SK-N-SH (cell line): ENCODE results near the gene CFAP57. TPM values are rescaled to one million over a fixed set of nuclear protein-coding genes. Genes with fewer than 3 reads are reported as not detected.

ENCODE experiments used
- CTCF ChIA-PET: fragments of 300-600, 350-600 bp; formaldehyde crosslinking; extraction: SDS; loops from one replicate; lab custom pipeline; 2021; lab: Yijun Ruan, JAX
- POLR2A ChIA-PET: fragments of 350-600 bp; sonication (Branson Sonifier 250); formaldehyde crosslinking; extraction: SDS; loops from one replicate; lab custom pipeline; 2020; ENCODE audit warnings: antibody characterized with exemption, inconsistent platforms; lab: Yijun Ruan, JAX
- DNase-seq: peaks from one replicate; pipeline ENCODE4 v3.0.0; 2012
- H2AFZ ChIP-seq: fragments of 200-600 bp; sonication (generic); 2 replicates; pipeline ENCODE4 v1.8.1; 2016; ENCODE audit warnings: antibody characterized with exemption, mild to moderate bottlenecking, low read depth
- H3F3A ChIP-seq: fragments of 200-600 bp; sonication (generic); replicated peaks from 2 replicates; pipeline ENCODE3; 2016; ENCODE audit warnings: antibody characterized with exemption, mild to moderate bottlenecking; ENCODE audit not compliant: insufficient read depth
- H3K27ac ChIP-seq, 2 experiments: fragments of 200-500 bp in 1 of 2; fragments of 200-600 bp in 1 of 2; sonication (Bioruptor generic) in 1 of 2; sonication (generic), shearing (Covaris generic) in 1 of 2; 2 replicates each; pipeline versions ENCODE4 v1.5.1 to v1.6.1; 2014 to 2016; ENCODE audit warnings: low read depth in 2 of 2, inconsistent platforms in 1 of 2, low read length in 1 of 2, mild to moderate bottlenecking in 1 of 2, mixed read lengths in 1 of 2
- H3K27me3 ChIP-seq: fragments of 200-600 bp; sonication (generic), shearing (Covaris generic); 2 replicates; pipeline ENCODE4 v1.6.1; 2016; ENCODE audit warnings: mixed run types; ENCODE audit not compliant: insufficient read depth
- H3K36me3 ChIP-seq, 2 experiments: fragments of 200-500 bp in 1 of 2; fragments of 200-600 bp in 1 of 2; sonication (Bioruptor generic) in 1 of 2; sonication (generic) in 1 of 2; replicated peaks in 1 of 2; 2 replicates each; pipeline versions ENCODE3 to v1.5.1; 2014 to 2016; ENCODE audit warnings: low read length in 1 of 2, mild to moderate bottlenecking in 1 of 2; ENCODE audit not compliant: insufficient read depth in 2 of 2, control insufficient read depth in 1 of 2
- H3K4me1 ChIP-seq, 2 experiments: fragments of 200-500 bp in 1 of 2; fragments of 200-600 bp in 1 of 2; sonication (Bioruptor generic) in 1 of 2; sonication (generic), shearing (Covaris generic) in 1 of 2; 2 replicates each; pipeline versions ENCODE4 v1.5.1 to v1.6.1; 2014 to 2016; ENCODE audit warnings: low read depth in 1 of 2, low read length in 1 of 2, mixed run types in 1 of 2; ENCODE audit not compliant: insufficient read depth in 2 of 2, control insufficient read depth in 1 of 2
- H3K4me2 ChIP-seq: fragments of 200-600 bp; sonication (generic), shearing (Covaris generic); 2 replicates; pipeline ENCODE4 v1.6.1; 2017; ENCODE audit warnings: mixed run types
- H3K4me3 ChIP-seq, 2 experiments: fragments of 200-500 bp in 1 of 2; fragments of 200-600 bp in 1 of 2; sonication (Bioruptor generic) in 1 of 2; sonication (generic), shearing (Covaris generic) in 1 of 2; 2 replicates each; pipeline versions ENCODE4 v1.5.1 to v1.8.1; 2014 to 2016; ENCODE audit warnings: low read depth in 2 of 2, inconsistent platforms in 1 of 2, low read length in 1 of 2, mild to moderate bottlenecking in 1 of 2, mixed read lengths in 1 of 2, moderate library complexity in 1 of 2
- H3K79me2 ChIP-seq: fragments of 200-600 bp; sonication (generic); 2 replicates; pipeline ENCODE4 v1.8.1; 2017; ENCODE audit warnings: mild to moderate bottlenecking; ENCODE audit not compliant: insufficient read depth
- H3K9ac ChIP-seq: fragments of 200-600 bp; sonication (generic); 2 replicates; pipeline ENCODE4 v1.6.1; 2017; ENCODE audit warnings: mixed run types
- H3K9me2 ChIP-seq: fragments of 200-600 bp; sonication (generic); 2 replicates; pipeline ENCODE4 v1.6.1; 2017; ENCODE audit warnings: mixed run types
- H3K9me3 ChIP-seq: fragments of 200-600 bp; sonication (generic); 2 replicates; pipeline ENCODE4 v1.6.1; 2017; ENCODE audit warnings: mixed run types, mild to moderate bottlenecking, moderate library complexity
- H4K20me1 ChIP-seq: fragments of 200-600 bp; sonication (generic); 2 replicates; pipeline ENCODE4 v1.6.1; 2017; ENCODE audit warnings: mild to moderate bottlenecking, mixed run types; ENCODE audit not compliant: insufficient read depth
- CHD2 ChIP-seq: fragments of 150-350 bp; IDR thresholded peaks from 2 replicates; pipeline ENCODE4 v1.6.1; 2018; ENCODE audit warnings: low read length; ENCODE audit not compliant: partially characterized antibody
- ELF1 ChIP-seq: IDR thresholded peaks from 2 replicates; pipeline ENCODE4 v1.4.0; 2012
- EP300 ChIP-seq, 2 experiments: IDR thresholded peaks; 2 replicates each; pipeline versions ENCODE4 v1.4.0 to v1.6.1; 2012; ENCODE audit warnings: borderline replicate concordance in 1 of 2, low read depth in 1 of 2, low read length in 1 of 2
- EZH2phosphoT487 ChIP-seq: fragments of 200-600 bp; sonication (generic); IDR thresholded peaks from 2 replicates; pipeline ENCODE4 v1.6.1; 2017; ENCODE audit warnings: low read depth, mixed run types, mild to moderate bottlenecking, antibody characterized with exemption, moderate library complexity, borderline replicate concordance
- FOSL2 ChIP-seq: IDR thresholded peaks from 2 replicates; pipeline ENCODE4 v1.4.0; 2012; ENCODE audit warnings: low read depth, mild to moderate bottlenecking, moderate library complexity, borderline replicate concordance
- FOXJ3 ChIP-seq: sonication (generic); formaldehyde crosslinking; IDR thresholded peaks from 2 replicates; pipeline ENCODE4 v1.5.1; 2020; ENCODE audit warnings: mild to moderate bottlenecking, missing genetic modification reagents
- FOXM1 ChIP-seq: IDR thresholded peaks from 2 replicates; pipeline ENCODE4 v1.4.0; 2012; ENCODE audit warnings: low read depth, mild to moderate bottlenecking
- GABPA ChIP-seq: IDR thresholded peaks from 2 replicates; pipeline ENCODE4 v1.4.0; 2012; ENCODE audit warnings: low read depth, mild to moderate bottlenecking
- JUND ChIP-seq: IDR thresholded peaks from 2 replicates; pipeline ENCODE4 v1.4.0; 2012
- MEF2A ChIP-seq: IDR thresholded peaks from 2 replicates; pipeline ENCODE4 v1.4.0; 2012; ENCODE audit warnings: low read depth, borderline replicate concordance
- MXI1 ChIP-seq: IDR thresholded peaks from 2 replicates; pipeline ENCODE4 v1.6.1; 2012; ENCODE audit warnings: mild to moderate bottlenecking, low read depth, low read length, improper control_type of control experiment
- PBX3 ChIP-seq: IDR thresholded peaks from 2 replicates; pipeline ENCODE4; 2012
- POLR2AphosphoS5 ChIP-seq: IDR thresholded peaks from 2 replicates; pipeline ENCODE4 v1.6.1; 2012; ENCODE audit warnings: low read depth, low read length
- REST ChIP-seq: IDR thresholded peaks from 2 replicates; pipeline ENCODE4 v1.6.1; 2012; ENCODE audit warnings: mild to moderate bottlenecking, low read depth, low read length, moderate library complexity
- RXRA ChIP-seq: IDR thresholded peaks from 2 replicates; pipeline ENCODE4 v1.4.0; 2012; ENCODE audit warnings: low read depth, mild to moderate bottlenecking, borderline replicate concordance
- SMC3 ChIP-seq: IDR thresholded peaks from 2 replicates; pipeline ENCODE4 v1.6.1; 2012; ENCODE audit warnings: low read depth, low read length, improper control_type of control experiment
- TAF1 ChIP-seq: IDR thresholded peaks from 2 replicates; pipeline ENCODE4 v1.6.1; 2012; ENCODE audit warnings: low read depth, mild to moderate bottlenecking, low read length, moderate library complexity, borderline replicate concordance
- USF2 ChIP-seq: fragments of 150-350 bp; IDR thresholded peaks from 2 replicates; pipeline ENCODE4 v1.6.1; 2017; ENCODE audit warnings: antibody characterized with exemption, low read length, low read depth, borderline replicate concordance
- YY1 ChIP-seq: IDR thresholded peaks from 2 replicates; pipeline ENCODE4 v1.4.0; 2012; ENCODE audit warnings: low read depth, mild to moderate bottlenecking
- ZBTB33 ChIP-seq: IDR thresholded peaks from 2 replicates; pipeline ENCODE4 v1.4.0; 2012; ENCODE audit warnings: low read depth, borderline replicate concordance
- WGBS: methylation state at CpG from one replicate; pipeline ENCODE4 v1.1.6; 2017; ENCODE audit warnings: low lambda C conversion rate; 5-methylcytosine and 5-hydroxymethylcytosine counted together
- polyA plus RNA-seq, 3 experiments: library from polyadenylated mRNA; depleted of rRNA; stranded (reverse); fragments of >200 nt; gene quantifications; 2 replicates each; pipeline ENCODE4 v1.2.3, GENCODE V29; 2012

CFAP57 gene
- polyA plus RNA-seq, 1 of the 3 experiments (the other 2 are of a cell fraction): 0.36 TPM

GRCh38 chr1:43280692-43281091, 108.6 kb downstream of the CFAP57 start:
- no peak overlapping the region for H3K4me3 ChIP-seq
- POLR2A ChIA-PET: no interaction called here

More at GRCh38 chr1:43280692-43281091, 108.6 kb downstream of the CFAP57 start:
- Histone ChIP-seq H3K9ac (no peak overlapping the region), H4K20me1 (no peaks in the 10 kb centered on the region), H3K9me2 (no peaks in the 10 kb centered on the region), H3K9me3 (no peaks in the 10 kb centered on the region), H3F3A (no peaks in the 10 kb centered on the region), H2AFZ (no peak overlapping the region), H3K27ac (no peak overlapping the region), H3K4me1 (no peaks in the 10 kb centered on the region), H3K36me3 (no peaks in the 10 kb centered on the region), H3K4me2 (no peak overlapping the region), H3K79me2 (no peaks in the 10 kb centered on the region), H3K27me3 (peaks cover 11% of the 10 kb centered on the region; the same call in 1 of the 2 replicates)
- 33% methylated on average over 2 of the region's 2 CpGs for WGBS
- DNase-seq: no peak
- CTCF ChIA-PET: interaction anchor here (0.7 to 1.4 kb wide), 2 partner anchors 14 to 54 kb away, joined by 3 to 5 read pairs; no protein-coding TSS in a partner anchor
- TF ChIP-seq ELF1: no peak
- TF ChIP-seq POLR2AphosphoS5: no peak
- no peak for TF ChIP-seq USF2
- TF ChIP-seq MEF2A: no peak
- no peak for TF ChIP-seq MXI1
- no peak for TF ChIP-seq JUND
- no peak for TF ChIP-seq PBX3
- no peak for TF ChIP-seq EZH2phosphoT487
- TF ChIP-seq ZBTB33: no peak
- TF ChIP-seq EP300 (IDR thresholded peaks at IDR 0.05; ENCODE audit: borderline replicate concordance in 1 of 2, low read depth in 1 of 2, low read length in 1 of 2): no peak
- no peak for TF ChIP-seq CHD2
- TF ChIP-seq YY1: no peak
- no peak for TF ChIP-seq REST
- no peak for TF ChIP-seq SMC3
- TF ChIP-seq FOSL2: no peak
- no peak for TF ChIP-seq RXRA
- no peak for TF ChIP-seq FOXJ3 (CRISPR knock-in tag)
- no peak for TF ChIP-seq TAF1
- no peak for TF ChIP-seq GABPA
- no peak for TF ChIP-seq FOXM1
